Fibroblast of lung (primary cell): Measurements from ENCODE around the gene CAPN15. TPM values are rescaled to one million over a fixed set of nuclear protein-coding genes. Genes with fewer than 3 reads are reported as not detected.

Experiments used
- DNase-seq, 2 donors: peaks; one replicate each; pipeline versions ENCODE4 v3.0.0 to v3.0.0-alpha.2; 2010; ENCODE audit warnings: low read depth in 2 of 2
- H2AFZ ChIP-seq: 2 replicates; pipeline ENCODE4 v1.5.1; 2012; ENCODE audit warnings: low read length, control low read depth, inconsistent platforms
- H3K27ac ChIP-seq: 2 replicates; pipeline ENCODE4 v1.5.1; 2011; ENCODE audit warnings: low read length, control low read depth; ENCODE audit not compliant: insufficient read depth
- H3K27me3 ChIP-seq: 2 replicates; pipeline ENCODE4 v1.5.1; 2011; ENCODE audit warnings: mild to moderate bottlenecking, low read length; ENCODE audit not compliant: control insufficient read depth, insufficient read depth
- H3K36me3 ChIP-seq: 2 replicates; pipeline ENCODE4 v1.5.1; 2011; ENCODE audit warnings: low read length; ENCODE audit not compliant: control insufficient read depth, insufficient read depth
- H3K4me1 ChIP-seq: 2 replicates; pipeline ENCODE4 v1.5.1; 2011; ENCODE audit warnings: low read length; ENCODE audit not compliant: control insufficient read depth, insufficient read depth; ENCODE audit errors: extremely low read depth
- H3K4me2 ChIP-seq: 2 replicates; pipeline ENCODE4 v1.5.1; 2011; ENCODE audit warnings: low read length, control low read depth; ENCODE audit not compliant: insufficient read depth; ENCODE audit errors: extremely low read depth
- H3K4me3 ChIP-seq, 4 experiments: fragments of 200-600 bp in 1 of 4; sonication (generic) in 1 of 4; replicated peaks in 1 of 4; 2 replicates each; pipeline ENCODE4 v1.5.1; 2011 to 2016; ENCODE audit warnings: low read length in 4 of 4, low read depth in 3 of 4, mild to moderate bottlenecking in 3 of 4, control low read depth in 2 of 4, inconsistent platforms in 1 of 4, mixed read lengths in 1 of 4; ENCODE audit not compliant: insufficient read depth in 1 of 4; ENCODE audit errors: control extremely low read depth in 1 of 4
- H3K79me2 ChIP-seq: 2 replicates; pipeline ENCODE4 v1.5.1; 2012; ENCODE audit warnings: mild to moderate bottlenecking, low read length, inconsistent platforms; ENCODE audit not compliant: control insufficient read depth, insufficient read depth
- H3K9ac ChIP-seq: 2 replicates; pipeline ENCODE4 v1.5.1; 2011; ENCODE audit warnings: mild to moderate bottlenecking, low read length, control low read depth; ENCODE audit not compliant: insufficient read depth
- H3K9me3 ChIP-seq: 2 replicates; pipeline ENCODE4 v1.5.1; 2012; ENCODE audit warnings: low read depth, low read length; ENCODE audit not compliant: control insufficient read depth, insufficient read depth
- H4K20me1 ChIP-seq: 2 replicates; pipeline ENCODE4 v1.5.1; 2011; ENCODE audit warnings: low read length; ENCODE audit not compliant: control insufficient read depth, insufficient read depth; ENCODE audit errors: extremely low read depth
- EZH2 ChIP-seq: IDR thresholded peaks from 2 replicates; pipeline ENCODE4 v1.5.1; 2012; ENCODE audit warnings: low read length, control low read depth, mild to moderate bottlenecking; ENCODE audit errors: missing control alignments
- polyA plus RNA-seq, 2 donors: library from polyadenylated mRNA; depleted of rRNA in 1 of 2; stranded (reverse) in 1 of 2; unstranded in 1 of 2; fragments of >200 nt; gene quantifications; 2 replicates each; pipeline ENCODE4 v1.2.1, GENCODE V29; 2011 to 2012; ENCODE audit warnings: missing spikeins in 1 of 2
- total RNA-seq: library from RNA; depleted of rRNA; stranded (reverse); fragments of >200 nt; gene quantifications from 2 replicates; pipeline ENCODE4 v1.2.1, GENCODE V29; 2014
- TF ChIP-seq, protein P1 (sequence below), 2 donors: IDR thresholded peaks in 1 of 2; conservative IDR thresholded peaks in 1 of 2; 1 replicate in 1 of 2; 2 replicates in 1 of 2; pipeline ENCODE4 v1.5.1; 2011 to 2012; ENCODE audit warnings: low read length in 2 of 2, control low read depth in 1 of 2, inconsistent platforms in 1 of 2, low read depth in 1 of 2, mild to moderate bottlenecking in 1 of 2

CAPN15 gene
- total and polyA plus RNA-seq, 2 donors (not counting 1 experiment from before 2014, with no cell fraction given), result 4.1 to 21.3 TPM

DNA sequence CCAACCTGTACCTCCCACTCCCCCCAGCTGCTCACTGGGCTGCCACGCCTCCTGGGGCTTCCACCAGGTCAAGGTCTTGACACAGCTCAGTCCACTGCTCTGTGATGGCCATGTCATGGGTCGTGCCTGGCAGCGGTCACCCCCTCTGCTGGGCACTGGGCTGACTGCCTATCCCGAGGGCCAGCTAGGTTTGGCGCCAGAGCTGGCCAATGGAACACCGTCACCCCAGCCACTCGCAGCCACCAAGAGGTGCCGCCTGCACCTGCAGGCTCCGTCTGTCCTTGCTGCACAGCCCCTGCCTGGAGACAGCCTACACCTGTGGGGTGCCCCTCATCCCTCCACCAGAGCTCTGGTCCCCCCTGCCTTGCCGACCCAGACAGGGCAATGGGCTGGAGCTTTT is 57.8 kb downstream of the CAPN15 start:
- H3K27ac ChIP-seq, result no peak overlapping the region
- H4K20me1 ChIP-seq, result no peaks in the 10 kb centered on the region
- H3K4me2 ChIP-seq, result no peak overlapping the region
- H3K4me1 ChIP-seq, result peaks cover 11% of the 10 kb centered on the region
- no peak overlapping the region for H2AFZ ChIP-seq
- H3K9me3 ChIP-seq, result no peaks in the 10 kb centered on the region
- DNase-seq, result no peak
- H3K79me2 ChIP-seq, result peaks cover 4% of the 10 kb centered on the region
- no peak overlapping the region for H3K9ac ChIP-seq
- H3K36me3 ChIP-seq, result peaks cover 4% of the 10 kb centered on the region
- H3K4me3 ChIP-seq, result no peak overlapping the region
- TF ChIP-seq, protein P1, sequence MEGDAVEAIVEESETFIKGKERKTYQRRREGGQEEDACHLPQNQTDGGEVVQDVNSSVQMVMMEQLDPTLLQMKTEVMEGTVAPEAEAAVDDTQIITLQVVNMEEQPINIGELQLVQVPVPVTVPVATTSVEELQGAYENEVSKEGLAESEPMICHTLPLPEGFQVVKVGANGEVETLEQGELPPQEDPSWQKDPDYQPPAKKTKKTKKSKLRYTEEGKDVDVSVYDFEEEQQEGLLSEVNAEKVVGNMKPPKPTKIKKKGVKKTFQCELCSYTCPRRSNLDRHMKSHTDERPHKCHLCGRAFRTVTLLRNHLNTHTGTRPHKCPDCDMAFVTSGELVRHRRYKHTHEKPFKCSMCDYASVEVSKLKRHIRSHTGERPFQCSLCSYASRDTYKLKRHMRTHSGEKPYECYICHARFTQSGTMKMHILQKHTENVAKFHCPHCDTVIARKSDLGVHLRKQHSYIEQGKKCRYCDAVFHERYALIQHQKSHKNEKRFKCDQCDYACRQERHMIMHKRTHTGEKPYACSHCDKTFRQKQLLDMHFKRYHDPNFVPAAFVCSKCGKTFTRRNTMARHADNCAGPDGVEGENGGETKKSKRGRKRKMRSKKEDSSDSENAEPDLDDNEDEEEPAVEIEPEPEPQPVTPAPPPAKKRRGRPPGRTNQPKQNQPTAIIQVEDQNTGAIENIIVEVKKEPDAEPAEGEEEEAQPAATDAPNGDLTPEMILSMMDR (conservative IDR thresholded peaks at IDR 0.05 in 1 of 2, IDR thresholded peaks at IDR 0.05 in 1 of 2; ENCODE audit: low read depth in 1 of 2, low read length in 2 of 2), result no peak
- TF ChIP-seq EZH2, result no peak
- H3K27me3 ChIP-seq, result no peaks in the 10 kb centered on the region

DNA sequence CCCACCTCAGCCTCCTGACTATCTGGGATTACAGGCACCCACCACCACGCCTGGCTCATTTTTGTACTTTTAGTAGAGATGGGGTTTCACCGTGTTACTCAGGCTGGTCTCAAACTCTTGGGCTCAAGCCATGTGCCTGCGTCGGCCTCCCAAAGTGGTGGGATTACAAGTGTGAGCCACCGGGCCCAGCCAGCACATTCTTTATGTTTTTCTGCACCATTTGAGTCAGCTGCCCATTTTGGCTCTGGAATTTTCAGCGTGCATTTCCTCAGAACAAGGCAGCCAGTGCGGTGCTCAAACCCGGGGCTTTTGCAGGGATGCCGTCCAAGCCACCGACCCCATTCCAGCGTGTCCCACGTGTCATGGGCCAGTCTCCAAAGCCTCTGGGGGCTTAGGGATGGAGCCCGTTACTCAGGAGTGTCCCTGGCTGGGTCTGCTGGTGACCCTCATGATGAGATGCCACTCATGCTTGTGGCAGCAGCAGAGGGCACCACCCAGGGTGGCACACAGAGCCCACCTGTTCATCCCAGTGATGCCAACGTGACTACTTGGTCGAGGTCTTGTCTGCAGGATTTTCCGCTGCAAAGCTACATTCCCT is 58.6 kb downstream of the CAPN15 start:
- H3K27ac ChIP-seq, result no peak overlapping the region
- peak; percentile 19 to 62 for DNase-seq

DNA sequence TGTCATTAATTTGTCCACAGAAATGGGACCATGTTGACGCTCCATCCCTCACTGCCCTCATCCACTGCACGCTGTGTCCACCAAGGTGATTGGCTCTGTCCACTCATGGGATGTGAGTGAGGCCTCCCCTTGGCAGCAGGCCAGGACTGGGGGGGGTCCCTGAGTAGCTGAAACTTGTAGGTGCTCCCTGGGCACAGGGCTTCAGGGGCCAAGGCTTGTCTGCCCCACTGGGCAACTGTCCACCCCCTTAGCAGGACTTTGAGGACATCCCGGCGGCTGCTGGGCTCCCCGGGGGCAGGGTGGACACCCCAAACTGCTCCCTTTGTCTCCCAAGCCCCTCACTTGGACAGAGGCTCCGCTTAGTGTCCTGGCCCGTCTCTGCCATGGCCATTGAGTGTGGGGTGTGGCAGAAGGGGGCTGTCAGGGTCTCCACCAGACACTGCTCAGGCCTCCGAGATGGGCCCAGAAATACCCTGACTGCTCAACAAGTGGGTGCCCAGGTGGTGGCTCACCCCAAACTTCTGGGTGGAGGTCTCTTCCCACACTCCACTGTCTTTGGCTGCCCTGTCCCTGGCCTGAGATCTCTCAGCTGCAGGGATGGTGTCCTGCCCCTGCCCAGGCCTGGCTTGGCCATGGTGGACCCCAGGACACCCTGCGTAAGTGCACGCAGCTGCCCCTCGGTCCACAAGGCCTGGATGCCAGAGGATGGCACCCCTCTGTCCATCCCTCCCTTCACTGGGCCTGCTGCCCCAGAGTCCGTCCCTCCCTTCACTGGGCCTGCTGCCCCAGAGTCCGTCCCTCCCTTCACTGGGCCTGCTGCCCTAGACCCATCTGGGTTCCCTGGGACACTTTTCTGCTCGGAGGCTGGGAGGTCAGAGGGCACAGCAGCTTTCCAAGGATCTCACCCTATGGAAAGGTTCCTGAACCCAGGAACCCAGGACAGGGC is 59.4 kb downstream of the CAPN15 start:
- peaks cover 16% of the 10 kb centered on the region for H3K4me1 ChIP-seq
- H3K4me2 ChIP-seq, result peak overlapping the region; percentile 44
- H3K79me2 ChIP-seq, result peaks cover 12% of the 10 kb centered on the region
- TF ChIP-seq, protein P1 (conservative IDR thresholded peaks at IDR 0.05 in 1 of 2, IDR thresholded peaks at IDR 0.05 in 1 of 2; ENCODE audit: low read depth in 1 of 2, low read length in 2 of 2), result no peak
- TF ChIP-seq EZH2, result no peak
- H3K9ac ChIP-seq, result no peak overlapping the region
- peak overlapping the region in 1 of 4 experiments; percentile 80 for H3K4me3 ChIP-seq
- H4K20me1 ChIP-seq, result no peaks in the 10 kb centered on the region
- DNase-seq, result peak; percentile 26 to 42
- peaks cover 4% of the 10 kb centered on the region for H3K36me3 ChIP-seq
- H3K27ac ChIP-seq, result peak overlapping the region; percentile 20
- no peaks in the 10 kb centered on the region for H3K9me3 ChIP-seq
- H3K27me3 ChIP-seq, result no peaks in the 10 kb centered on the region
- no peak overlapping the region for H2AFZ ChIP-seq

More for the DNA sequence above, 58.6 kb downstream of the CAPN15 start:
- no peaks in the 10 kb centered on the region for H3K27me3 ChIP-seq
- H2AFZ ChIP-seq, result no peak overlapping the region
- H3K4me2 ChIP-seq, result no peak overlapping the region
- H3K4me1 ChIP-seq, result peaks cover 15% of the 10 kb centered on the region
- peaks cover 12% of the 10 kb centered on the region for H3K79me2 ChIP-seq
- H3K9me3 ChIP-seq, result no peaks in the 10 kb centered on the region
- H3K36me3 ChIP-seq, result peaks cover 4% of the 10 kb centered on the region
- TF ChIP-seq, protein P1 (conservative IDR thresholded peaks at IDR 0.05 in 1 of 2, IDR thresholded peaks at IDR 0.05 in 1 of 2; ENCODE audit: low read depth in 1 of 2, low read length in 2 of 2), result no peak
- TF ChIP-seq EZH2, result no peak
- no peaks in the 10 kb centered on the region for H4K20me1 ChIP-seq
- H3K4me3 ChIP-seq, result no peak overlapping the region
- H3K9ac ChIP-seq, result no peak overlapping the region
